GM10248 (cell line): ENCODE results near the gene CNN1.

Source experiments
- CTCF ChIA-PET: fragments of 300-600 bp; sonication (Branson Sonifier 250); formaldehyde crosslinking; extraction: SDS; loops from one replicate; lab custom pipeline; 2021; ENCODE audit warnings: antibody characterized with exemption; lab: Yijun Ruan, JAX
- POLR2A ChIA-PET: fragments of 350-650 bp; sonication (Branson Sonifier 250); formaldehyde crosslinking; extraction: SDS; loops from one replicate; lab custom pipeline; 2020; ENCODE audit warnings: antibody characterized with exemption; lab: Yijun Ruan, JAX
- DNase-seq: peaks from one replicate; pipeline ENCODE4 v3.0.0; 2012; ENCODE audit errors: extremely low spot score
- TF ChIP-seq, protein P1 (sequence below): IDR thresholded peaks from 2 replicates; pipeline ENCODE4 v1.5.1; 2012; ENCODE audit warnings: mild to moderate bottlenecking, low read depth; ENCODE audit errors: extremely low read depth, missing control alignments, control extremely low read depth

Gene CNN1

DNA sequence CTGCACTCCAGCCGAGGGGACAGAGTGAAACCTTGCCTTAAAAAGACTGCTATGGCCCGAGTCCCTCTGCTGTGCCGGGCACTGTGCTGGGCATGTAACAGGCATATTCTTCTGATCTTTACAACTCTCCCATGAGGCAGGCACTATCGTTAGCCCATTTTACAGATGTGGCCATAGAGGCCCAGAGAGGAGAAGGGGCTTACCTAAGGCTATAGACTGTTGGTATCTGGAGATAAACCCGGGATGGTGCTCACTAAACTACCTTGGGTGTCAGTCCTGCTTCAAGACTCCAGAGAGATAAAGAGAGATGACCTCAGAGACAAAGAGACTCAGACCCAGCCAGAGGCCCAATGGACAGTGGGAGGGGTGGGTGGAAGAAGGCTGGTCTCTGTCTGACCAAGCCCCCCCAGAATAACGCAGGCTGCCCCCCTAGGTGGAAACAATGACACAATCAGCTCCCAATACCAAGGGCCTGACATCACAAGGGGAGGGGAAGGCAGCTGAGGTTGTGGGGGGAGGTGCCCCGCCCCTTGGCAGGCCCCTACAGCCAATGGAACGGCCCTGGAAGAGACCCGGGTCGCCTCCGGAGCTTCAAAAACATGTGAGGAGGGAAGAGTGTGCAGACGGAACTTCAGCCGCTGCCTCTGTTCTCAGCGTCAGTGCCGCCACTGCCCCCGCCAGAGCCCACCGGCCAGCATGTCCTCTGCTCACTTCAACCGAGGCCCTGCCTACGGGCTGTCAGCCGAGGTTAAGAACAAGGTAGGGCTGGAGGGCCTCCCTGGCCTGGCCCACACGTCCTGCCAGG is at the start of gene CNN1:
Gene CNN1, plus strand, starts transcription at position 620 of the 805 bp plus-strand sequence. Its CDS starts 77 bp downstream, at position 697.
- peak; percentile 23 for DNase-seq
- TF ChIP-seq, protein P1, sequence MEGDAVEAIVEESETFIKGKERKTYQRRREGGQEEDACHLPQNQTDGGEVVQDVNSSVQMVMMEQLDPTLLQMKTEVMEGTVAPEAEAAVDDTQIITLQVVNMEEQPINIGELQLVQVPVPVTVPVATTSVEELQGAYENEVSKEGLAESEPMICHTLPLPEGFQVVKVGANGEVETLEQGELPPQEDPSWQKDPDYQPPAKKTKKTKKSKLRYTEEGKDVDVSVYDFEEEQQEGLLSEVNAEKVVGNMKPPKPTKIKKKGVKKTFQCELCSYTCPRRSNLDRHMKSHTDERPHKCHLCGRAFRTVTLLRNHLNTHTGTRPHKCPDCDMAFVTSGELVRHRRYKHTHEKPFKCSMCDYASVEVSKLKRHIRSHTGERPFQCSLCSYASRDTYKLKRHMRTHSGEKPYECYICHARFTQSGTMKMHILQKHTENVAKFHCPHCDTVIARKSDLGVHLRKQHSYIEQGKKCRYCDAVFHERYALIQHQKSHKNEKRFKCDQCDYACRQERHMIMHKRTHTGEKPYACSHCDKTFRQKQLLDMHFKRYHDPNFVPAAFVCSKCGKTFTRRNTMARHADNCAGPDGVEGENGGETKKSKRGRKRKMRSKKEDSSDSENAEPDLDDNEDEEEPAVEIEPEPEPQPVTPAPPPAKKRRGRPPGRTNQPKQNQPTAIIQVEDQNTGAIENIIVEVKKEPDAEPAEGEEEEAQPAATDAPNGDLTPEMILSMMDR: no peak
- CTCF ChIA-PET: no interaction called here
- POLR2A ChIA-PET: no interaction called here

DNA sequence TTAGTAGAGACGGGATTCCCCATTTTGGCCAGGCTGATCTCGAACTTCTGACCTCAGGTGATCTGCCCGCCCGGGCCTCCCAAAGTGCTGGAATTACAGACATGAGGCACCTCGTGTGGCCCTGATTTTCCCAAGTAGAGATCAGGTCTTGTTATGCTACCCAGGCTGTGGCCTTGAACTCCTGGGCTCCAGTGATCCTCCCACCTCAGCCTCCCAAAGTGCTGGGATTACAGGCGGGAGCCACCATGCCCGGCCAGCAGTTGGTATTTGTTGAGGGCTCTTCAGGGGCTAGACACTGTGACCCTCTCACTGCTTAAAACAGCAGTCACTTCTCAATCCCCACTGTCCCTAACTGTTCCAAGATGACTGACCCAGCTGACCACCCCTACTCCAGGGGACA is 49.3 kb upstream of the CNN1 start:
- CTCF ChIA-PET: interaction anchor here (1.5 kb wide), 1 partner anchor 15 kb away, joined by 4 read pairs; no protein-coding TSS in a partner anchor
- DNase-seq: no peak
- TF ChIP-seq, protein P1: no peak
- POLR2A ChIA-PET: no interaction called here

DNA sequence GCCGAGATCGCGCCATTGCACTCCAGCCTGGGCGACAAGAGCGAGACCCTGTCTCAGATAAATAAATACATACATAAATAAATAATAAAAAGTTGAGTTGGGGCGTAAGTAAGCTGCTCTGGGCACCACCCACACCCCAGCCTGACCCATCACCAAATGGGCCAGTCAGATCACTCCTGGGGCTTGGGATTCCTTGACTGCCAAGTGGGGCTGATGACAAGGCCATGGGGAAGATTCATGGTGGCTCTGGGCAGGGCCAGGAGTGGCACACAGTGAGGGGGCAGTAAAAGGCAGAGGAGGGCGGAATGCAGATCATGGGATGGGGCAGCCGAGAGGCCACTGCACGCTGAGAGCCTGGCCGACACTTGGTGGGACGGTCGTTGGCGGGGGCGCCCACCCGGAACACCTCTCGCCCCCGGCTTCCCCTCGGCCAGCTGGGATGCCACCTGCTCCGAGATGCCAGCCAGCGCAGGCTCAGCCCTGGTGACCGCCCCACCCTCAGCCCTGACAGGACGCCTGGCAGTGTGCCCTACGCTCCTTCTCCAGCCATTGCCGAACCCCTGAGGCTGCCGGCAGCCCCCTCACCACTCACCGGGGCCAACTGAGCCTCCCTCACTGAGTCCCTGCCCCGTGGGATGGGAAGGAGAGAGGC is 43.9 kb upstream of the CNN1 start:
- DNase-seq: no peak
- ChIA-PET POLR2A (interaction anchor here (1.0 kb wide), 1 partner anchor 92 kb away, joined by 3 read pairs; no protein-coding TSS in a partner anchor), CTCF (interaction anchor here (0.9 to 4.9 kb wide), 7 partner anchors 10 to 97 kb away, joined by 3 to 24 read pairs (median 5); no protein-coding TSS in a partner anchor)
- TF ChIP-seq, protein P1: no peak

DNA sequence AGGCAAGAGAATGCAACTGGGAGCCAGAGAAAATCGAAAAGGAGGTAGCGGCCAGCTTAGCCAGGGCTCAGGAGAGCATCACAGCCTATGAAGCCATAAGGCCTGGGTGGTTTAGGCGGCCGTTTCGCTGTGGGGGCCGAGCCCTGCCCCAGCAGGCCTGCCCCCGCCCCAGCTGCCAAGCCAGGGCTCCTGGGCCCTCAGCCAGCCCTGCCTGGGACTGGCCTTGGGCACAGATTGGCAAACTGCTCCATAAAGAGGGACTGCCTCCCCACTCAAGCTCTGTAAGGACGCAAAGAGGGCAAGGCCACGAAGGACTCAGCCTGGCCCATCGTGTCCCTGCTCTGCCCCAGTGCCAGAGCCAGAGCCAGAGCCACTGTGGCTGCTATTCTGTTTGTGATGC is 43.2 kb upstream of the CNN1 start:
- CTCF ChIA-PET: interaction anchor here (1.0 to 2.2 kb wide), 5 partner anchors 10 to 118 kb away, joined by 4 to 8 read pairs (median 5); no protein-coding TSS in a partner anchor
- TF ChIP-seq, protein P1: no peak
- POLR2A ChIA-PET: interaction anchor here (1.0 kb wide), 1 partner anchor 91 kb away, joined by 3 read pairs; no protein-coding TSS in a partner anchor
- no peak for DNase-seq

DNA sequence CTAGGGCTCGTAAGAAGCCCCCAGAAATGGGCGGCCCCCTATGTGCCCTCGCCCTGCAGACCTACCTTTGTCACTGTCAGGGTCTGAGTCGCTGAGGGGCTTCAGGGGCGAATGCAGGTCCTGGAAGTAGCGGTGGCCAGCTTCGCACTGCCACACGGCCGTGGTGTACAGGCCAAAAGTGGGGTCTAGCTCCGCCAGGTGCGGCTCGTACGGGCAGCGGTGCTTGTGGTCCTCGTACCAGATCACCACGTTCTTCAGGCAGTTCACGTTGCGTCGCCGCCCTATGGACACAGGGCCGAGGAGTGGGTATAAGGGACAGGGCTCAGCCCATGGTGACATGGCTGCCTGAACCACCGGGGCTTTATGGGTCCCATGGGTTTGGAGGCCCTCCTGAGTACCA is 42.8 kb upstream of the CNN1 start:
- CTCF ChIA-PET: interaction anchor here (0.9 to 2.2 kb wide), 6 partner anchors 11 to 202 kb away, joined by 3 to 8 read pairs (median 4); no protein-coding TSS in a partner anchor
- POLR2A ChIA-PET: no interaction called here
- no peak for DNase-seq
- TF ChIP-seq, protein P1: no peak
